SK-N-MC (cell line): ENCODE data around the gene GRIK2.

Experiments
- EZH2 ChIP-seq: fragments of 200-600 bp; sonication (generic); IDR thresholded peaks from one replicate; pipeline ENCODE4 v1.6.1; 2017; ENCODE audit warnings: antibody characterized with exemption
- POLR2AphosphoS5 ChIP-seq: IDR thresholded peaks from 2 replicates; pipeline ENCODE4 v1.6.1; 2012; ENCODE audit warnings: mild to moderate bottlenecking, low read depth, low read length, borderline replicate concordance

DNA sequence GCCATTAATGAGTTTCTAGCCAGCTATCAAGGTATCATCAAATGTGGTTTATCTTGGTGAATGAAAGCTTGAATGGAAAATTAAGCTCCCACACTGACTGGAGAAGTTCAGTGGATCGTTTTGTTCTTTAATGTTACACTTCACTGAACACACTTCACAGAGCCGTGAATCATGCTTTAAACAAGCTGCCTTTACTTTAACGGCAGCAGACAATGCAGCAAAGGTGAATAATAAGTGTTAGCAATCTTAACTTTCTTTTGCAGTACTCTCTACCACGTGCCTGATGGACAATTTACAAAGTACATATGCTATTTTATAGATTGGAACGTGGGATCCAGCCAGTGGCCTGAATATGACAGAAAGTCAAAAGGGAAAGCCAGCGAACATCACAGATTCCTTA lies 424.5 kb downstream of the GRIK2 start:
- TF ChIP-seq EZH2 (no peak), POLR2AphosphoS5 (no peak)
